Gastrocnemius medialis (tissue), 4 donors: ENCODE measurements around the gene COPS9.

Source experiments
- CTCF ChIP-seq, 5 experiments: fragments of 450-650 bp in 3 of 5; fragments of 200-600 bp in 2 of 5; sonication (generic) in 2 of 5; IDR thresholded peaks in 4 of 5; conservative IDR thresholded peaks in 1 of 5; 1 replicate in 4 of 5; 2 replicates in 1 of 5; pipeline ENCODE4 v1.5.1; 2016 to 2019; ENCODE audit warnings: antibody characterized with exemption in 5 of 5, mild to moderate bottlenecking in 3 of 5, moderate library complexity in 3 of 5
- POLR2A ChIP-seq, 2 donors: fragments of 450-650 bp; IDR thresholded peaks; one replicate each; pipeline ENCODE4 v1.6.1; 2017; ENCODE audit warnings: antibody characterized with exemption in 2 of 2, mild to moderate bottlenecking in 2 of 2, moderate library complexity in 2 of 2

GRCh38 chr2:240168546-240169361 lies 32.6 kb upstream of the COPS9 start:
- TF ChIP-seq CTCF (IDR thresholded peaks at IDR 0.05 in 4 of 5, conservative IDR thresholded peaks at IDR 0.05 in 1 of 5) (no peak), POLR2A (IDR thresholded peaks at IDR 0.05) (no peak)
